HFF-Myc (cell line): ENCODE measurements around the gene PDGFB.

Experiments
- DNase-seq: peaks from one replicate; pipeline ENCODE4 v3.0.0-alpha.2; 2011; ENCODE audit warnings: low read depth; ENCODE audit errors: extremely low read depth
- H3K4me3 ChIP-seq: replicated peaks from 2 replicates; pipeline ENCODE4 v1.5.1; 2011; ENCODE audit warnings: low read depth, mild to moderate bottlenecking, control low read depth, low read length
- CTCF ChIP-seq: IDR thresholded peaks from 2 replicates; pipeline ENCODE4 v1.5.1; 2012; ENCODE audit warnings: mild to moderate bottlenecking, low read depth, low read length, control low read depth; ENCODE audit errors: missing control alignments

Gene PDGFB

GRCh38 chr22:39240831-39241793 lies 3.7 kb downstream of the PDGFB start:
- DNase-seq: no peak
- TF ChIP-seq CTCF: no peak
- no peak overlapping the region for H3K4me3 ChIP-seq

GRCh38 chr22:39239561-39240423 lies 5.0 kb downstream of the PDGFB start:
- DNase-seq: no peak
- H3K4me3 ChIP-seq: no peak overlapping the region
- TF ChIP-seq CTCF: no peak

- no peak for DNase-seq
- TF ChIP-seq CTCF: no peak
- H3K4me3 ChIP-seq: no peak overlapping the region
These were observed 5.7 kb downstream of the PDGFB start for GRCh38 chr22:39238966-39239505.

- no peak for TF ChIP-seq CTCF
- no peak for DNase-seq
- no peak overlapping the region for H3K4me3 ChIP-seq
These were observed 6.2 kb downstream of the PDGFB start for GRCh38 chr22:39238561-39238960.

- DNase-seq: no peak
- no peak overlapping the region for H3K4me3 ChIP-seq
- TF ChIP-seq CTCF: no peak
These were observed 6.7 kb downstream of the PDGFB start for GRCh38 chr22:39238101-39238466.

- TF ChIP-seq CTCF: no peak
- no peak for DNase-seq
- no peak overlapping the region for H3K4me3 ChIP-seq
These were observed 7.3 kb downstream of the PDGFB start for GRCh38 chr22:39237318-39238100.
